ENCODE measurements around the gene OTX1. TPM values are rescaled to one million over a fixed set of nuclear protein-coding genes. Genes with fewer than 3 reads are reported as not detected.

OTX1 gene
- total and polyA plus RNA-seq, 2 donors (not counting 1 experiment from before 2014, with no cell fraction given): not detected

- CTCF ChIA-PET: no interaction called here
- intact Hi-C loops (cut with micrococcal nuclease): no loop called here
- H3K4me1 ChIP-seq (ENCODE audit: control insufficient read depth in 2 of 2, insufficient read depth in 2 of 2, low read length in 2 of 2): peaks cover 0 to 1% of the 10 kb centered on the region in 2 donors
- POLR2A ChIA-PET: no interaction called here
- H4K20me1 ChIP-seq (ENCODE audit: control insufficient read depth, insufficient read depth, low read length, poor library complexity, severe bottlenecking): no peaks in the 10 kb centered on the region
- peaks cover 0 to 8% (median 0%) of the 10 kb centered on the region in 3 donors for H3K9me3 ChIP-seq (ENCODE audit: control extremely low read depth in 1 of 3, control insufficient read depth in 2 of 3, insufficient read depth in 1 of 3, low read length in 2 of 3)
- no peak for ATAC-seq (ENCODE audit: low read depth)
- no peak overlapping the region for H3K4me2 ChIP-seq (replicated peaks; ENCODE audit: low read depth, low read length, poor library complexity, severe bottlenecking)
- no peak overlapping the region for H3K4me3 Mint-ChIP-seq
- H3K4me1 Mint-ChIP-seq: peaks cover 3% of the 10 kb centered on the region
- H2AFZ ChIP-seq (ENCODE audit: insufficient read depth, low read depth, low read length, poor library complexity, severe bottlenecking): no peak overlapping the region
- H3K9me3 Mint-ChIP-seq (ENCODE audit: insufficient read depth): no peaks in the 10 kb centered on the region
- H3K9ac ChIP-seq (ENCODE audit: low read length): no peak overlapping the region
- H3K27ac Mint-ChIP-seq: no peak overlapping the region
- H3K27ac ChIP-seq (ENCODE audit: low read length in 2 of 2): no peak overlapping the region
- WGBS (ENCODE audit: insufficient coverage): no CpG with 5 or more reads among the region's 1 CpG
- H3K79me2 ChIP-seq (ENCODE audit: control insufficient read depth, insufficient read depth, low read length): no peaks in the 10 kb centered on the region
- no peak for DNase-seq
- peaks cover 33% of the 10 kb centered on the region for H3K27me3 Mint-ChIP-seq
- H3K27me3 ChIP-seq (replicated peaks in 1 of 4; ENCODE audit: control extremely low read depth in 1 of 4, control insufficient read depth in 3 of 4, insufficient read depth in 4 of 4, low read length in 3 of 4): peaks cover 0 to 25% (median 21%) of the 10 kb centered on the region in 4 experiments
- no peak overlapping the region for H3K4me3 ChIP-seq (ENCODE audit: control extremely low read depth in 1 of 5, extremely low read depth in 1 of 5, insufficient read depth in 1 of 5, low read depth in 2 of 5, low read length in 4 of 5)
- TF ChIP-seq EZH2 (IDR thresholded peaks at IDR 0.05; ENCODE audit: borderline replicate concordance, insufficient read depth, low read depth, low read length, poor library complexity, severe bottlenecking) (no peak), CTCF (IDR thresholded peaks at IDR 0.05) (no peak)
- H3K36me3 ChIP-seq (replicated peaks in 1 of 2; ENCODE audit: control extremely low read depth in 1 of 2, control insufficient read depth in 1 of 2, extremely low read depth in 1 of 2, insufficient read depth in 2 of 2, low read length in 1 of 2): peaks cover 0 to 2% of the 10 kb centered on the region in 2 experiments
Measured at GRCh38 chr2:63041592-63041991, 9.0 kb upstream of the OTX1 start.

- 98% methylated on average over 27 of the region's 36 CpGs for WGBS (ENCODE audit: insufficient coverage)
- Histone ChIP-seq H4K20me1 (ENCODE audit: control insufficient read depth, insufficient read depth, low read length, poor library complexity, severe bottlenecking) (peaks cover 10% of the 10 kb centered on the region), H3K36me3 (replicated peaks in 1 of 2; ENCODE audit: control extremely low read depth in 1 of 2, control insufficient read depth in 1 of 2, extremely low read depth in 1 of 2, insufficient read depth in 2 of 2, low read length in 1 of 2) (no peaks in the 10 kb centered on the region), H3K9me3 (ENCODE audit: control extremely low read depth in 1 of 3, control insufficient read depth in 2 of 3, insufficient read depth in 1 of 3, low read length in 2 of 3) (peaks cover 0 to 30% (median 0%) of the 10 kb centered on the region in 3 donors), H3K79me2 (ENCODE audit: control insufficient read depth, insufficient read depth, low read length) (no peaks in the 10 kb centered on the region), H3K9ac (ENCODE audit: low read length) (no peak overlapping the region), H3K4me2 (replicated peaks; ENCODE audit: low read depth, low read length, poor library complexity, severe bottlenecking) (no peak overlapping the region), H3K27me3 (replicated peaks in 1 of 4; ENCODE audit: control extremely low read depth in 1 of 4, control insufficient read depth in 3 of 4, insufficient read depth in 4 of 4, low read length in 3 of 4) (peaks cover 1 to 56% (median 47%) of the 10 kb centered on the region in 4 experiments), H2AFZ (ENCODE audit: insufficient read depth, low read depth, low read length, poor library complexity, severe bottlenecking) (no peak overlapping the region), H3K4me3 (ENCODE audit: control extremely low read depth in 1 of 5, extremely low read depth in 1 of 5, insufficient read depth in 1 of 5, low read depth in 2 of 5, low read length in 4 of 5) (no peak overlapping the region), H3K4me1 (ENCODE audit: control insufficient read depth in 2 of 2, insufficient read depth in 2 of 2, low read length in 2 of 2) (peaks cover 30 to 32% of the 10 kb centered on the region in 2 donors), H3K27ac (ENCODE audit: low read length in 2 of 2) (no peak overlapping the region)
- no peak for DNase-seq
- Mint-ChIP-seq H3K4me3 (no peak overlapping the region), H3K4me1 (peaks cover 29% of the 10 kb centered on the region), H3K27me3 (peaks cover 61% of the 10 kb centered on the region), H3K9me3 (ENCODE audit: insufficient read depth) (no peaks in the 10 kb centered on the region), H3K27ac (no peak overlapping the region)
- ATAC-seq (ENCODE audit: low read depth): no peak
- TF ChIP-seq CTCF (IDR thresholded peaks at IDR 0.05) (no peak), EZH2 (IDR thresholded peaks at IDR 0.05; ENCODE audit: borderline replicate concordance, insufficient read depth, low read depth, low read length, poor library complexity, severe bottlenecking) (no peak)
- ChIA-PET CTCF (no interaction called here), POLR2A (interaction anchor here (0.6 kb wide), 1 partner anchor 1562 kb away, joined by 3 read pairs; no protein-coding TSS in a partner anchor)
- intact Hi-C loops (cut with micrococcal nuclease): loop anchor here (5.0 kb wide), 1 partner anchor 543 kb away; the partner anchor contains the start of genes MDH1 and WDPCP
Measured at GRCh38 chr2:63044362-63045327, 6.0 kb upstream of the OTX1 start.

Data from B cell (primary cell).